Gastroesophageal sphincter (tissue), 4 donors: ENCODE data around the gene SCFD2. TPM values are rescaled to one million over a fixed set of nuclear protein-coding genes. Genes with fewer than 3 reads are reported as not detected.

ENCODE experiments used
- ATAC-seq: fragments of 150-250 bp; one replicate; pipeline ENCODE4 v1.9.1; 2016; ENCODE audit warnings: mild to moderate bottlenecking, moderate library complexity
- H3K27ac ChIP-seq, 4 donors: fragments of 200-600 bp; sonication (generic) in 3 of 4; 1 replicate in 3 of 4; 2 replicates in 1 of 4; pipeline ENCODE4 v1.5.1; 2016 to 2019
- H3K27me3 ChIP-seq: fragments of 200-600 bp; sonication (generic); one replicate; pipeline ENCODE4 v1.5.1; 2019
- H3K36me3 ChIP-seq, 2 donors: fragments of 200-600 bp; sonication (generic); one replicate each; pipeline ENCODE4 v1.5.1; 2019; ENCODE audit warnings: control low read depth in 1 of 2
- H3K4me1 ChIP-seq, 3 donors: fragments of 200-600 bp; sonication (generic); 1 replicate in 2 of 3; 2 replicates in 1 of 3; pipeline ENCODE4 v1.5.1; 2016 to 2019; ENCODE audit warnings: control low read depth in 2 of 3
- H3K4me3 ChIP-seq, 2 donors: fragments of 200-600 bp; sonication (generic); one replicate each; pipeline ENCODE4 v1.5.1; 2019; ENCODE audit warnings: mild to moderate bottlenecking in 1 of 2, moderate library complexity in 1 of 2
- H3K9me3 ChIP-seq, 3 donors: fragments of 200-600 bp; sonication (generic); one replicate each; pipeline ENCODE4 v1.5.1; 2017 to 2019; ENCODE audit warnings: control low read depth in 2 of 3
- CTCF ChIP-seq, 4 experiments: fragments of 200-600 bp in 2 of 4; fragments of 450-650 bp in 2 of 4; sonication (generic) in 1 of 4; IDR thresholded peaks; one replicate each; pipeline ENCODE4 v1.5.1; 2017 to 2019; ENCODE audit warnings: antibody characterized with exemption in 4 of 4, mild to moderate bottlenecking in 2 of 4, moderate library complexity in 2 of 4
- EP300 ChIP-seq: sonication (generic); formaldehyde crosslinking; IDR thresholded peaks from one replicate; pipeline ENCODE4 v1.6.1; 2017; ENCODE audit warnings: antibody characterized with exemption, mild to moderate bottlenecking
- POLR2A ChIP-seq, 2 donors: fragments of 450-650 bp; IDR thresholded peaks; one replicate each; pipeline ENCODE4 v1.6.1; 2017; ENCODE audit warnings: antibody characterized with exemption in 2 of 2, mild to moderate bottlenecking in 2 of 2, moderate library complexity in 1 of 2
- POLR2AphosphoS5 ChIP-seq: sonication (generic); formaldehyde crosslinking; IDR thresholded peaks from one replicate; pipeline ENCODE4 v1.6.1; 2017; ENCODE audit warnings: antibody characterized with exemption
- WGBS, 2 donors: methylation state at CpG; one replicate each; pipeline ENCODE4 v1.1.5; 2018; ENCODE audit warnings: low coverage in 1 of 2; 5-methylcytosine and 5-hydroxymethylcytosine counted together
- total RNA-seq, 4 donors: library from RNA; depleted of rRNA; stranded (reverse); fragments of >200 nt; gene quantifications; one replicate each; pipeline ENCODE4 v1.1.0, GENCODE V29; 2016

The SCFD2 gene
- total RNA-seq, 4 donors from 2014 or later, result 8.9 to 17.6 (median 14.6) TPM

GRCh38 chr4:52866734-52867133 lies 499.1 kb downstream of the SCFD2 start:
- H3K4me1 ChIP-seq, result peaks cover 0 to 50% (median 2%) of the 10 kb centered on the region in 3 donors
- 83 to 88% methylated on average over 4 of the region's 4 CpGs for WGBS, 2 donors
- no peak for ATAC-seq
- no peaks in the 10 kb centered on the region for H3K36me3 ChIP-seq
- no peak overlapping the region for H3K27ac ChIP-seq
- H3K27me3 ChIP-seq, result peaks cover 13% of the 10 kb centered on the region
- TF ChIP-seq POLR2A (IDR thresholded peaks at IDR 0.05) (no peak), CTCF (IDR thresholded peaks at IDR 0.05) (no peak), EP300 (no peak), POLR2AphosphoS5 (no peak)
- H3K9me3 ChIP-seq, result no peaks in the 10 kb centered on the region
- no peak overlapping the region for H3K4me3 ChIP-seq

- Histone ChIP-seq H3K9me3 (no peaks in the 10 kb centered on the region), H3K4me3 (no peak overlapping the region), H3K27ac (no peak overlapping the region), H3K27me3 (peaks cover 13% of the 10 kb centered on the region), H3K4me1 (peaks cover 0 to 56% (median 2%) of the 10 kb centered on the region in 3 donors), H3K36me3 (no peaks in the 10 kb centered on the region)
- 39 to 92% methylated on average over 4 to 5 of the region's 9 CpGs for WGBS, 2 donors
- no peak for ATAC-seq
- TF ChIP-seq POLR2A (IDR thresholded peaks at IDR 0.05), result no peak
- no peak for TF ChIP-seq CTCF (IDR thresholded peaks at IDR 0.05)
These were observed 500.6 kb downstream of the SCFD2 start for GRCh38 chr4:52865300-52865699.

DNA sequence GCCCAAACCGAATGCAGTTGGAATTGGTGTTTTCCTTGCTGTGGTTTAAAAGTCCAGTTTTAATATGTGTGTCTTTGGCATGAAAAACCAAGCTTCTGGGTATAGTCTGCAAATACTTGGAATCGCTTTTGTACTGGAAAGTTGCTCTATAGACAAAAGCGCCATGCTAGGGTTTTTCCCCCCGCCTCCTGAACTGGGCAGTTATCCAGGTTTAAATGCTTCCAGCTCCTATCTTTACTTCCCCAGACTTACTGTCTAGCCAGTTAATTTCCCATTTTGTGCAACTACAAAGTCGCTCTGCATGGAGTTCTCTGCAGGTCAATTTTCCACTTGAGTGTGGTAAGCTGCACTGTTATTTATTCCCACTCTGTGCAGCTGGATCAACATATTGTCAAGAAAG lies 501.1 kb downstream of the SCFD2 start:
- no peak for ATAC-seq
- TF ChIP-seq CTCF (IDR thresholded peaks at IDR 0.05) (no peak), POLR2A (IDR thresholded peaks at IDR 0.05) (no peak), POLR2AphosphoS5 (no peak), EP300 (no peak)
- no peaks in the 10 kb centered on the region for H3K36me3 ChIP-seq
- WGBS, 2 donors, result 22 to 34% methylated on average over 5 of the region's 5 CpGs
- peaks cover 0 to 51% (median 2%) of the 10 kb centered on the region in 3 donors for H3K4me1 ChIP-seq
- no peak overlapping the region for H3K27ac ChIP-seq
- no peaks in the 10 kb centered on the region for H3K9me3 ChIP-seq
- no peak overlapping the region for H3K4me3 ChIP-seq
- H3K27me3 ChIP-seq, result peaks cover 13% of the 10 kb centered on the region

DNA sequence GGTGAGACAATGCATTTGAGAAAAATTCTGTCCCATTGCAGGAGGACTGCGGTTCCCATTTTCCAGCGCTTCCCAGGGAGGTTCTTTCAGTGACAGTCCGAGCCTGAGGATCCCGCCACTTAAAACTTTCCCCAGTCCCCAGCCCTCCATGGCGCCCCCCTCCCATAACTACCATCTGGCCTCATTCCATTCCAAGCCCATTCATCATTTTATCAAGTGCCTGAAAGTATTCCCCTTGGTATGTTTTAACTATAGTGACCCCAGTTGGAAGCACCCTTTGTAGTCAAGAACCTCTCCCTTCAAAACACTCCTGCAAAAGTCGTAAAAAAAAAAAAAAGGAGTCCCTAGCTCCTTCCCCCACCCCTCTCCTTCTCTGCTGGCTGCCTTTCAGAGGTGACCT lies 502.5 kb downstream of the SCFD2 start:
- Histone ChIP-seq H3K27me3 (peaks cover 13% of the 10 kb centered on the region), H3K27ac (no peak overlapping the region), H3K4me1 (peaks cover 0 to 36% (median 0%) of the 10 kb centered on the region in 3 donors), H3K36me3 (no peaks in the 10 kb centered on the region), H3K4me3 (peak overlapping the region in 1 of 2 donors; percentile 67), H3K9me3 (peaks cover 0 to 3% (median 0%) of the 10 kb centered on the region in 3 donors)
- ATAC-seq, result no peak
- WGBS, 2 donors, result 57 to 69% methylated on average over 5 to 6 of the region's 6 CpGs
- TF ChIP-seq EP300 (no peak), POLR2A (IDR thresholded peaks at IDR 0.05) (no peak), CTCF (IDR thresholded peaks at IDR 0.05) (no peak), POLR2AphosphoS5 (no peak)

GRCh38 chr4:52862639-52863161 lies 503.2 kb downstream of the SCFD2 start:
- TF ChIP-seq POLR2A (IDR thresholded peaks at IDR 0.05) (no peak), POLR2AphosphoS5 (no peak), EP300 (no peak), CTCF (IDR thresholded peaks at IDR 0.05) (no peak)
- WGBS, 2 donors, result no CpG with 5 or more reads among the region's 23 CpGs
- Histone ChIP-seq H3K9me3 (peaks cover 0 to 10% (median 0%) of the 10 kb centered on the region in 3 donors), H3K27me3 (peaks cover 13% of the 10 kb centered on the region), H3K4me1 (peaks cover 0 to 32% (median 0%) of the 10 kb centered on the region in 3 donors), H3K36me3 (no peaks in the 10 kb centered on the region), H3K4me3 (peak overlapping the region; percentile 41 to 67), H3K27ac (peak overlapping the region in 2 of 4 donors; percentile 69 to 75)
- no peak for ATAC-seq
